Endodermal cell (in vitro differentiated cells): ENCODE results near the gene PNLIPRP3. TPM values are rescaled to one million over a fixed set of nuclear protein-coding genes. Genes with fewer than 3 reads are reported as not detected.
A peak's percentile ranks its signal among the peaks of the same experiment; 100 is the strongest.

Experiments used
- DNase-seq: peaks from one replicate; pipeline ENCODE4 v3.0.0-alpha.2; 2017
- H3K27ac ChIP-seq: 2 replicates; pipeline ENCODE4 v1.5.1; 2013; ENCODE audit warnings: mild to moderate bottlenecking, low read depth, low read length, moderate library complexity
- H3K27me3 ChIP-seq: 2 replicates; pipeline ENCODE4 v1.6.1; 2013; ENCODE audit warnings: mild to moderate bottlenecking, low read length, moderate library complexity; ENCODE audit not compliant: insufficient read depth, control insufficient read depth, poor library complexity, severe bottlenecking
- H3K36me3 ChIP-seq: 2 replicates; pipeline ENCODE4 v1.7.0; 2013; ENCODE audit warnings: mild to moderate bottlenecking, low read length, moderate library complexity; ENCODE audit not compliant: control insufficient read depth, insufficient read depth
- H3K4me1 ChIP-seq: one replicate; pipeline ENCODE4 v1.7.0; 2013; ENCODE audit warnings: low read length; ENCODE audit not compliant: control insufficient read depth, insufficient read depth
- H3K4me3 ChIP-seq: 2 replicates; pipeline ENCODE4 v1.5.1; 2013; ENCODE audit warnings: mild to moderate bottlenecking, low read length, moderate library complexity
- H3K9ac ChIP-seq: 2 replicates; pipeline ENCODE4 v1.6.1; 2013; ENCODE audit warnings: mild to moderate bottlenecking, low read length, moderate library complexity; ENCODE audit not compliant: poor library complexity, severe bottlenecking; ENCODE audit errors: extremely low read depth
- H3K9me3 ChIP-seq: 2 replicates; pipeline ENCODE4 v1.6.1; 2013; ENCODE audit warnings: mild to moderate bottlenecking, low read length, moderate library complexity; ENCODE audit not compliant: control insufficient read depth
- H3K27ac Mint-ChIP-seq: 2 replicates; pipeline ENCODE4 v1.8.0; 2020; ENCODE audit warnings: mixed read lengths
- H3K27me3 Mint-ChIP-seq: 2 replicates; pipeline ENCODE4 v1.8.0; 2021; ENCODE audit warnings: mild to moderate bottlenecking, mixed read lengths; ENCODE audit not compliant: insufficient read depth
- H3K36me3 Mint-ChIP-seq: 2 replicates; pipeline ENCODE4 v1.8.0; 2020; ENCODE audit warnings: low read depth, mixed read lengths
- H3K4me1 Mint-ChIP-seq: 2 replicates; pipeline ENCODE4 v1.8.0; 2020; ENCODE audit warnings: mixed read lengths
- H3K4me3 Mint-ChIP-seq: 2 replicates; pipeline ENCODE4 v1.8.0; 2020; ENCODE audit warnings: mild to moderate bottlenecking, moderate library complexity, mixed read lengths
- H3K9me3 Mint-ChIP-seq: 2 replicates; pipeline ENCODE4 v1.8.0; 2020; ENCODE audit warnings: mild to moderate bottlenecking, mixed read lengths
- WGBS, 2 experiments: methylation state at CpG; one replicate each; pipeline versions ENCODE4 v1.1.5 to v1.1.7; 2013; ENCODE audit warnings: missing lambda C conversion rate in 2 of 2, mixed read lengths in 1 of 2; ENCODE audit not compliant: insufficient coverage in 1 of 2, insufficient read length in 1 of 2; 5-methylcytosine and 5-hydroxymethylcytosine counted together
- total RNA-seq, 2 donors: library from RNA; stranded (reverse); fragmentation: NEBNext Ultra II Directional in 1 of 2; extraction: Animal tissue kit (Norgen Biotek cat#: 25700) in 1 of 2; gene quantifications; 2 replicates in 1 of 2; 3 replicates in 1 of 2; pipeline ENCODE4 v1.2.1, GENCODE V29; 2021
- TF ChIP-seq, protein P1 (sequence below): fragments of 200-600 bp; sonication (generic); conservative IDR thresholded peaks from 2 replicates; pipeline ENCODE4 v1.5.0; 2021; ENCODE audit warnings: antibody characterized with exemption, mild to moderate bottlenecking

The PNLIPRP3 gene
- total RNA-seq, 2 donors from 2014 or later: not detected

GRCh38 chr10:116460219-116460618 lies 32.6 kb downstream of the PNLIPRP3 start:
- Mint-ChIP-seq H3K36me3 (no peaks in the 10 kb centered on the region), H3K27ac (no peak overlapping the region), H3K4me1 (no peaks in the 10 kb centered on the region), H3K4me3 (no peak overlapping the region), H3K27me3 (no peaks in the 10 kb centered on the region), H3K9me3 (no peaks in the 10 kb centered on the region)
- no peaks in the 10 kb centered on the region for H3K27me3 ChIP-seq
- no peaks in the 10 kb centered on the region for H3K36me3 ChIP-seq
- H3K9ac ChIP-seq: no peak overlapping the region
- no peaks in the 10 kb centered on the region for H3K9me3 ChIP-seq
- H3K4me1 ChIP-seq: no peaks in the 10 kb centered on the region
- H3K27ac ChIP-seq: no peak overlapping the region
- DNase-seq: no peak
- TF ChIP-seq, protein P1, sequence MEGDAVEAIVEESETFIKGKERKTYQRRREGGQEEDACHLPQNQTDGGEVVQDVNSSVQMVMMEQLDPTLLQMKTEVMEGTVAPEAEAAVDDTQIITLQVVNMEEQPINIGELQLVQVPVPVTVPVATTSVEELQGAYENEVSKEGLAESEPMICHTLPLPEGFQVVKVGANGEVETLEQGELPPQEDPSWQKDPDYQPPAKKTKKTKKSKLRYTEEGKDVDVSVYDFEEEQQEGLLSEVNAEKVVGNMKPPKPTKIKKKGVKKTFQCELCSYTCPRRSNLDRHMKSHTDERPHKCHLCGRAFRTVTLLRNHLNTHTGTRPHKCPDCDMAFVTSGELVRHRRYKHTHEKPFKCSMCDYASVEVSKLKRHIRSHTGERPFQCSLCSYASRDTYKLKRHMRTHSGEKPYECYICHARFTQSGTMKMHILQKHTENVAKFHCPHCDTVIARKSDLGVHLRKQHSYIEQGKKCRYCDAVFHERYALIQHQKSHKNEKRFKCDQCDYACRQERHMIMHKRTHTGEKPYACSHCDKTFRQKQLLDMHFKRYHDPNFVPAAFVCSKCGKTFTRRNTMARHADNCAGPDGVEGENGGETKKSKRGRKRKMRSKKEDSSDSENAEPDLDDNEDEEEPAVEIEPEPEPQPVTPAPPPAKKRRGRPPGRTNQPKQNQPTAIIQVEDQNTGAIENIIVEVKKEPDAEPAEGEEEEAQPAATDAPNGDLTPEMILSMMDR: no peak
- no peak overlapping the region for H3K4me3 ChIP-seq
- WGBS, 2 experiments: 94 to 95% methylated on average over 2 to 3 of the region's 3 CpGs

DNA sequence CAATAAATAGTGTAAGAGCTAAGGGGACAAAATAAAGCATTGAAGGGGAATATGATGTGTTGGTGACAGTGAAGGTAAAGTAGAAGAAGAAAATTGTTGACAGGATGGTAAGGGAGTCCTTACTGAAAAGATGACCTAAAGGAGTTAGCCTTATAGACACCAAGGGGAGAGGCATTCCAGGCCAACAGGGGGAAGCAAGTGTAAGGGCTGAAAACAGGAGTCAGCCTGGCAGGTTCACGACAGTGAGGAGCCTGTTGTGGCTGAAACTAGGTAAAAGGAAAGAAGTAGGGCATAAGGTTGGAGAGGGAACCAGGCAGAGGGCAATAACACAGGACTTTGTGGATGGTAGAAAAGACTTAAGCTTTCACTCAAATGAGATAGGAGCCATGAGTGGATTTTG lies 34.0 kb downstream of the PNLIPRP3 start:
- Mint-ChIP-seq H3K27ac (no peak overlapping the region), H3K36me3 (no peaks in the 10 kb centered on the region), H3K4me3 (no peak overlapping the region), H3K27me3 (no peaks in the 10 kb centered on the region), H3K4me1 (no peaks in the 10 kb centered on the region), H3K9me3 (no peaks in the 10 kb centered on the region)
- H3K36me3 ChIP-seq: no peaks in the 10 kb centered on the region
- 50 to 67% methylated on average over 1 of the region's 1 CpG for WGBS, 2 experiments
- H3K27ac ChIP-seq: no peak overlapping the region
- no peak overlapping the region for H3K4me3 ChIP-seq
- TF ChIP-seq, protein P1: peak; percentile 53
- no peaks in the 10 kb centered on the region for H3K27me3 ChIP-seq
- H3K9me3 ChIP-seq: no peaks in the 10 kb centered on the region
- H3K9ac ChIP-seq: no peak overlapping the region
- no peak for DNase-seq
- H3K4me1 ChIP-seq: no peaks in the 10 kb centered on the region

DNA sequence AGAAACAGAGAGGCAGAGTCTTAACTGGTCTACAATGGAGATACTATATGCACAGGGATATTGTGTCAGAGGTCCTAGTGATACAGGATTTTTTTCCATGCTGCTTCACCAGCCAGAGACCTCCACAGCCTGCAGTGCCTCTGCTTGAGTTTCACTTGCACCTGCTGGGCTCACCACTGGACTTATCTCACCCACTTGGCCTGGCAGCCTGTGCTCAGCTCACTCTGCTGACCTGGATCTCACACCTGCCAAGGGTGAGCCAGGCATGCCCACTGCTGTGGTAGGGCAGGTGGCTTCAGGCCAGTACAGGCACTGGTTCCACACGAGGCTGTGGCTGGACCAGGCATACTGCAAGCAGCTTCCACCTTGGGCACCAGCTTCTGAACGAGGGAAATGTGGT lies 36.6 kb downstream of the PNLIPRP3 start:
- no peaks in the 10 kb centered on the region for H3K27me3 ChIP-seq
- H3K36me3 ChIP-seq: no peaks in the 10 kb centered on the region
- no peaks in the 10 kb centered on the region for H3K9me3 Mint-ChIP-seq
- H3K4me3 Mint-ChIP-seq: no peak overlapping the region
- WGBS, 2 experiments: 87 to 100% methylated on average over 1 to 2 of the region's 2 CpGs
- H3K4me3 ChIP-seq: no peak overlapping the region
- no peak overlapping the region for H3K9ac ChIP-seq
- TF ChIP-seq, protein P1: no peak
- no peaks in the 10 kb centered on the region for H3K4me1 ChIP-seq
- no peaks in the 10 kb centered on the region for H3K9me3 ChIP-seq
- H3K27ac Mint-ChIP-seq: no peak overlapping the region
- no peak overlapping the region for H3K27ac ChIP-seq
- H3K36me3 Mint-ChIP-seq: no peaks in the 10 kb centered on the region
- H3K27me3 Mint-ChIP-seq: no peaks in the 10 kb centered on the region
- no peak for DNase-seq
- no peaks in the 10 kb centered on the region for H3K4me1 Mint-ChIP-seq
